Endothelial cell of umbilical vein (primary cell): Measurements from ENCODE around the gene CD226. TPM values are rescaled to one million over a fixed set of nuclear protein-coding genes. Genes with fewer than 3 reads are reported as not detected.

ENCODE experiments used
- BruUV-seq: library from RNA; stranded (reverse); fragments of 400-500 nt; replicated peaks from 2 replicates; lab custom pipeline; 2021; lab: Mats Ljungman, UMichigan
- CTCF ChIA-PET: fragments of 300-600, 350-600 bp; sonication (Branson Sonifier 250); formaldehyde crosslinking; loops from one replicate; lab custom pipeline; 2021; ENCODE audit warnings: antibody characterized with exemption, inconsistent platforms; lab: Charles Lee
- POLR2A ChIA-PET: fragments of 300-600, 350-600 bp; sonication (Branson Sonifier 250); formaldehyde crosslinking; loops from one replicate; lab custom pipeline; 2021; ENCODE audit warnings: antibody characterized with exemption, inconsistent platforms; lab: Charles Lee
- DNase-seq: peaks from one replicate; pipeline ENCODE4 v3.0.0-alpha.2; 2011; ENCODE audit warnings: low read depth, low spot score
- FAIRE-seq: peaks from 2 replicates; lab custom pipeline; 2011; peaks lifted over from hg19 to GRCh38; lab: Jason Lieb, UNC
- H2AFZ ChIP-seq: 2 replicates; pipeline ENCODE4 v1.6.0; 2012; ENCODE audit warnings: low read depth, low read length, control low read depth, inconsistent platforms
- H3K27ac ChIP-seq: 2 replicates; pipeline ENCODE4 v1.5.1; 2011; ENCODE audit warnings: low read depth, mild to moderate bottlenecking, control low read depth, low read length, moderate library complexity; ENCODE audit not compliant: insufficient read depth
- H3K27me3 ChIP-seq, 2 experiments: 2 replicates each; pipeline versions ENCODE4 v1.6.0 to v1.6.1; 2011; ENCODE audit warnings: low read length in 2 of 2, mixed read lengths in 1 of 2; ENCODE audit not compliant: control insufficient read depth in 2 of 2, insufficient read depth in 2 of 2
- H3K36me3 ChIP-seq, 2 experiments: 2 replicates in 1 of 2; 3 replicates in 1 of 2; pipeline ENCODE4 v1.5.1; 2011; ENCODE audit warnings: low read length in 2 of 2, mild to moderate bottlenecking in 1 of 2, moderate library complexity in 1 of 2; ENCODE audit not compliant: control insufficient read depth in 2 of 2, insufficient read depth in 2 of 2; ENCODE audit errors: extremely low read depth in 1 of 2
- H3K4me1 ChIP-seq: 3 replicates; pipeline ENCODE4 v1.5.1; 2011; ENCODE audit warnings: mild to moderate bottlenecking, low read length; ENCODE audit not compliant: control insufficient read depth, insufficient read depth; ENCODE audit errors: extremely low read depth
- H3K4me2 ChIP-seq: 2 replicates; pipeline ENCODE4 v1.6.1; 2011; ENCODE audit warnings: low read length, control low read depth, mixed read lengths; ENCODE audit not compliant: insufficient read depth
- H3K4me3 ChIP-seq, 3 experiments: fragments of 200-600 bp in 1 of 3; sonication (generic), shearing (Covaris generic) in 1 of 3; replicated peaks in 1 of 3; 2 replicates each; pipeline ENCODE4 v1.5.1; 2011 to 2016; ENCODE audit warnings: control low read depth in 3 of 3, low read length in 3 of 3, mild to moderate bottlenecking in 2 of 3, inconsistent platforms in 1 of 3, low read depth in 1 of 3, moderate library complexity in 1 of 3; ENCODE audit not compliant: insufficient read depth in 1 of 3
- H3K79me2 ChIP-seq: 2 replicates; pipeline ENCODE4 v1.6.0; 2012; ENCODE audit warnings: low read length, inconsistent platforms; ENCODE audit not compliant: control insufficient read depth, insufficient read depth
- H3K9ac ChIP-seq: replicated peaks from 2 replicates; pipeline ENCODE3; 2011; ENCODE audit warnings: low read length, control low read depth; ENCODE audit not compliant: insufficient read depth; ENCODE audit errors: extremely low read depth
- H3K9me1 ChIP-seq: replicated peaks from 3 replicates; pipeline ENCODE4 v1.6.0; 2011; ENCODE audit warnings: mild to moderate bottlenecking, low read length; ENCODE audit not compliant: control insufficient read depth, insufficient read depth; ENCODE audit errors: extremely low read depth
- H3K9me3 ChIP-seq: replicated peaks from 2 replicates; pipeline ENCODE4 v1.5.1; 2012; ENCODE audit warnings: low read length, inconsistent platforms; ENCODE audit not compliant: control insufficient read depth, insufficient read depth
- H4K20me1 ChIP-seq: replicated peaks from 2 replicates; pipeline ENCODE3; 2011; ENCODE audit warnings: mild to moderate bottlenecking, low read length; ENCODE audit not compliant: control insufficient read depth, insufficient read depth; ENCODE audit errors: extremely low read depth
- CTCF ChIP-seq, 2 donors: IDR thresholded peaks; 1 replicate in 1 of 2; 2 replicates in 1 of 2; pipeline ENCODE4 v1.5.1; 2011; ENCODE audit warnings: low read length in 2 of 2, mild to moderate bottlenecking in 2 of 2, moderate library complexity in 2 of 2, control low read depth in 1 of 2, inconsistent platforms in 1 of 2, low read depth in 1 of 2; ENCODE audit not compliant: insufficient read depth in 1 of 2; ENCODE audit errors: extremely low read depth in 1 of 2
- EZH2 ChIP-seq: IDR thresholded peaks from 2 replicates; pipeline ENCODE4 v1.6.1; 2012; ENCODE audit warnings: borderline replicate concordance, low read depth, mild to moderate bottlenecking, moderate library complexity, low read length, inconsistent platforms; ENCODE audit not compliant: severe bottlenecking
- FOS ChIP-seq: IDR thresholded peaks from 2 replicates; pipeline ENCODE4 v1.6.1; 2011; ENCODE audit warnings: mild to moderate bottlenecking, low read length, moderate library complexity, borderline replicate concordance; ENCODE audit not compliant: insufficient read depth
- GATA2 ChIP-seq: IDR thresholded peaks from 2 replicates; pipeline ENCODE4 v1.7.0; 2011; ENCODE audit warnings: low read depth, mild to moderate bottlenecking, moderate library complexity, mixed read lengths, low read length; ENCODE audit not compliant: insufficient read length, insufficient read depth
- JUN ChIP-seq: IDR thresholded peaks from 2 replicates; pipeline ENCODE4 v1.6.1; 2011; ENCODE audit warnings: borderline replicate concordance, low read depth; ENCODE audit not compliant: insufficient read length, insufficient read depth
- MAX ChIP-seq: IDR thresholded peaks from 2 replicates; pipeline ENCODE4 v1.6.1; 2011; ENCODE audit not compliant: insufficient read depth, insufficient read length
- MYC ChIP-seq: IDR thresholded peaks from one replicate; pipeline ENCODE4 v1.6.1; 2011; ENCODE audit warnings: mild to moderate bottlenecking, low read depth, low read length
- POLR2A ChIP-seq: IDR thresholded peaks from 2 replicates; pipeline ENCODE4 v1.6.1; 2012; ENCODE audit warnings: low read depth, mild to moderate bottlenecking, control low read depth, low read length
- POLR2AphosphoS5 ChIP-seq: IDR thresholded peaks from 2 replicates; pipeline ENCODE4 v1.6.1; 2012; ENCODE audit warnings: low read depth, mild to moderate bottlenecking, control low read depth, low read length, moderate library complexity; ENCODE audit not compliant: insufficient read depth
- dilution Hi-C: fragments of 300-500 bp; cut with MboI; formaldehyde crosslinking; loops from one replicate; pipeline ENCODE4 v1.15.0; 2019; ENCODE audit warnings: low sequenced_read_pairs; ENCODE audit not compliant: extremely low pct_ligation_motif_present
- intact Hi-C: fragments of 100-400 bp; cut with micrococcal nuclease; formaldehyde crosslinking; loops from one replicate; pipeline ENCODE4 v1.10.0; 2022
- polyA plus RNA-seq, 4 experiments: library from polyadenylated mRNA; depleted of rRNA in 3 of 4; stranded (reverse) in 3 of 4; unstranded in 1 of 4; fragments of >200 nt; gene quantifications; 2 replicates each; pipeline versions ENCODE4 v1.2.1 to v1.2.3, GENCODE V29; 2011 to 2012; ENCODE audit warnings: missing spikeins in 1 of 4
- total RNA-seq: library from RNA; stranded (reverse); gene quantifications from 2 replicates; pipeline ENCODE4 v1.2.3, GENCODE V29; 2021

CD226 gene
- total and polyA plus RNA-seq, 2 donors (not counting 3 experiments of a cell fraction or from before 2014, with no cell fraction given) = 0.20 TPM; not detected in 1

GRCh38 chr18:69957747-69958146 lies 10.1 kb upstream of the CD226 start:
- FAIRE-seq (no peak), DNase-seq (no peak)
- Histone ChIP-seq H4K20me1 (no peaks in the 10 kb centered on the region), H3K36me3 (no peaks in the 10 kb centered on the region), H3K9me3 (no peaks in the 10 kb centered on the region), H3K27ac (no peak overlapping the region), H3K9ac (no peak overlapping the region), H3K79me2 (no peaks in the 10 kb centered on the region), H3K9me1 (no peaks in the 10 kb centered on the region), H3K4me3 (no peak overlapping the region), H2AFZ (no peak overlapping the region), H3K4me1 (no peaks in the 10 kb centered on the region), H3K4me2 (no peak overlapping the region), H3K27me3 (no peaks in the 10 kb centered on the region)
- POLR2A ChIA-PET = no interaction called here
- dilution Hi-C loops (no loop called here), intact Hi-C loops (no loop called here)
- BruUV-seq = no TSS peak
- CTCF ChIA-PET = no interaction called here
- TF ChIP-seq POLR2A (no peak), MAX (no peak), EZH2 (no peak), GATA2 (no peak)

- Histone ChIP-seq H3K9me1 (no peaks in the 10 kb centered on the region), H3K4me1 (no peaks in the 10 kb centered on the region), H3K9ac (no peak overlapping the region), H3K36me3 (no peaks in the 10 kb centered on the region), H3K27me3 (no peaks in the 10 kb centered on the region), H3K27ac (no peak overlapping the region), H3K4me2 (peak overlapping the region; percentile 2), H2AFZ (no peak overlapping the region), H4K20me1 (no peaks in the 10 kb centered on the region), H3K79me2 (no peaks in the 10 kb centered on the region), H3K9me3 (no peaks in the 10 kb centered on the region), H3K4me3 (no peak overlapping the region)
- intact Hi-C loops (no loop called here), dilution Hi-C loops (no loop called here)
- peak; percentile 12 for DNase-seq
- ChIA-PET POLR2A (no interaction called here), CTCF (interaction anchor here (0.8 to 0.9 kb wide), 2 partner anchors 12 to 13 kb away, joined by 3 to 4 read pairs; no protein-coding TSS in a partner anchor)
- TF ChIP-seq MYC (no peak), JUN (no peak), MAX (no peak), CTCF (IDR thresholded peaks at IDR 0.05; ENCODE audit: extremely low read depth in 1 of 2, insufficient read depth in 1 of 2, low read depth in 1 of 2, low read length in 2 of 2) (no peak), POLR2AphosphoS5 (no peak), EZH2 (no peak), POLR2A (no peak), FOS (no peak), GATA2 (no peak)
- no peak for FAIRE-seq
- no TSS peak for BruUV-seq
Observed at GRCh38 chr18:69956665-69957620, 9.3 kb upstream of the CD226 start.
